Urothelium cell line (cell line): ENCODE results near the gene CABP2.

Experiments
- DNase-seq: peaks from one replicate; pipeline ENCODE4 v3.0.0; 2011; ENCODE audit warnings: low spot score, mixed read lengths
- FAIRE-seq: peaks from 2 replicates; lab custom pipeline; 2011; peaks lifted over from hg19 to GRCh38; lab: Jason Lieb, UNC

Gene CABP2

DNA sequence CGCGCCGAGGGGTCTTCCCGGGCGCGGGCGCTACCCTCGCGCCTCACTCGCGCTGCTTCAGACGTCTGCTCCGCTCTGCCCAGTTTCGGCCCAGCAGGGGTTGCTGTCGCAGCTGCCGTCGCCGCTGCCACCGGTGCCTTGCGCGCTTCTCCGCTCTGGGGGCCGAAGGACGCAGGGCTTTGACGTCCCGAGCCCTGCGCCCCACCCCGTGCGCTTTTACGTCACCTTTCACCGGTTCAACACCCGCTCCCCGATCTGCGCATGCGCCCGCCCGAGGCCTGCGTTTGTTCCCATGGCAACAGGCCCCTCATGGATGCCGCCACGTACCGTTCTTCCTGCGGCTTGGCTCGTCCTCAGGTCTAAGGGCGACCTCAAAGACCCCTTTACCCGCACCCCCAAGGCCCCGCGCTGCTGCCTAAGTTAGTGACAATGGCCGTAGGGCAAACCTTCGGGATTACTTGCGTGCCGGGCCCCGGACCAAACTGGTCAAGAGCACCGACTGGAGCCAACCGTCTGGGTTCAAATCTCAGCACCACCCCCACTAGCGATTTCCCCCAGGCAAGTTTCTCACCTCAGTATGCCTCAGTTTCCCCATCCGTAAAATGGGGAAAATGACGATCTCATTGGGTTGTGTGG, 14.6 kb downstream of the CABP2 start:
- peak; percentile 86 for FAIRE-seq
- peak; percentile 99 for DNase-seq

DNA sequence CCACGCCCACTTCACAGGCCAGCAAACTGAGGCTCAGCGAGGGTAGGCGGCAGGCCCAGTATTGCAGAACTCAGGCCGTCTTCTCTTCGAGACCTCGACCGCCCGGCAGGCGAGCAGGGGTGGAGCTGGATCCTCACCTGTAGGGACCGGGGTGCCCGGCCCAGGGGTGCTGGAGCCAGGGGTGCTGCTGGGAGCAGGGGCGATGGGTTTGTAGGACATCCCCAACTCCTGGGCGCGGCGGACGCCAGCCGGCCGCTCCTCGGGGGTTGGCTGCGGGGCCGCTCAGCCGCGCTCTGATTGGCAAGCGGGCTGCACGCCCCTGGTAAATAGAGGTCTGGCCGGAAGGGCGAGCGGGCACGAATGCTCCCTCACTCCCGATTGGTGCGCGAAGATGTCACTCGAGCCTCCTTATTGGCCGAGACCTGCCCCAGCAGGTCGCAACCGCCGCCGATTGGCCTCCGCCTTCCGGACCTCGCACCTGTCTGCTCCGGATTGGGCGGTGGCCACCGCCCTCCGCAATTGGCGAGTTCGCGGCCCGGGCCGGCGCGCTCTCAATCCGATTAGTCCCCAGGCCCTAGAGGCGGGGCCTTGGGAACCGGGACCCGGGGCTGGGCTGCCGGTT, 15.3 kb downstream of the CABP2 start, which contains the start of gene CDK2AP2:
TSS of gene CDK2AP2 (minus strand) at position 299 of the 622 bp plus-strand sequence. CDS start at position 219, 80 bp downstream.
- DNase-seq (peak; percentile 99), FAIRE-seq (peak; percentile 75)

- FAIRE-seq, result peak; percentile 67
- no peak for DNase-seq
Observed at GRCh38 chr11:67507242-67507863, 15.9 kb downstream of the CABP2 start.

GRCh38 chr11:67506426-67507051, 16.7 kb downstream of the CABP2 start:
- no peak for DNase-seq
- no peak for FAIRE-seq

- DNase-seq (peak; percentile 89), FAIRE-seq (peak; percentile 83)
Observed at GRCh38 chr11:67505605-67506396, 17.4 kb downstream of the CABP2 start.

- FAIRE-seq (no peak), DNase-seq (peak; percentile 82)
Observed at GRCh38 chr11:67504950-67505581, 18.2 kb downstream of the CABP2 start, which contains the start of gene PITPNM1. TSS of gene PITPNM1 (minus strand) at chr11:67505363. CDS start at chr11:67504180, 1,183 bp downstream.

DNA sequence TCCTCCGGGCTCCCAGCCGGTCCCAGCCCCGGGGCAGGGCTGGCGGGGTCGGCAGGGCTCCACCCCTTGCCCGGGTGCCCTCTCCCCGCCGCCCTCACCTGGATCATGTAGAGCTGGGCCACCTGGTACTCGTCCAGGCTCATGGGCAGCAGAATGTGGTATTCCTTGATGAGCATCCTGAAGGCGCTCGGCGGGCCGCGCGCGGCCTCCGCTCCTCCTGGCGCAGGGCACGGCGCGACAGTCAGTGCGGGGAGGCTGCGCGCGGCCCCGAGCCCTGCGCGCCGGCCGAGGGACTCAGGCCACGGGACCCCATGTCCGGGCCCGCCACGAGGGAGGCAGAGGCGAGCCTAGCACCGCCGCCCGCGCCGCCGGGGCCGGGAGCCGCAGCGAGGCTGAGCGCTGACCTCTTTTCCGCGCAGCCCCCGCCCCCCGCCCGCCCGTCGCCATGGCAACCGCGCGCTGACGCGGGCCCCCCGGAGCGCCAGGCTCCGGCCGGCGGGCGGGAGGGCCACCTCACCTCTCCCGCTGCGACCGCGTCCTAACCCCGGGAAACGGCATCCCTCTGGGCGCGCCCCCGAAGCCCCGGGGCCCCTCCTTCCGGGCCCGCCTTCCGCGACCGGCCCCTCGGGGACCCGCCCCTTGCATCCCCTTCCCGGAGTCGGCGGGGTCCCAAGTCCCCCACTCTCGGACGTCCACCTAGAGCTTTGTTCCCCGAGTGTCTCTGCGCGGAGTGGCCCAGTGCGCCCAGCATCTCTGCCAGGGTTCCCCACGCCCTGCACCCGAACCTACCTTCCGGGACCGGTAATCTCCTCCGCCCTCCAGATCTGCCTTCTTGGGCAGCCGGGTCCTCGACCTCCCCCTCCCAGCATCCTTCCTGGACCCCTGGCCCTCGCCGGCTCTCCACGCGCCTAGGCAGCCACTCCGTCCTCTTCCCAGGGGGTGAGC, 19.0 kb downstream of the CABP2 start:
- DNase-seq, result peak; percentile 57
- no peak for FAIRE-seq

DNA sequence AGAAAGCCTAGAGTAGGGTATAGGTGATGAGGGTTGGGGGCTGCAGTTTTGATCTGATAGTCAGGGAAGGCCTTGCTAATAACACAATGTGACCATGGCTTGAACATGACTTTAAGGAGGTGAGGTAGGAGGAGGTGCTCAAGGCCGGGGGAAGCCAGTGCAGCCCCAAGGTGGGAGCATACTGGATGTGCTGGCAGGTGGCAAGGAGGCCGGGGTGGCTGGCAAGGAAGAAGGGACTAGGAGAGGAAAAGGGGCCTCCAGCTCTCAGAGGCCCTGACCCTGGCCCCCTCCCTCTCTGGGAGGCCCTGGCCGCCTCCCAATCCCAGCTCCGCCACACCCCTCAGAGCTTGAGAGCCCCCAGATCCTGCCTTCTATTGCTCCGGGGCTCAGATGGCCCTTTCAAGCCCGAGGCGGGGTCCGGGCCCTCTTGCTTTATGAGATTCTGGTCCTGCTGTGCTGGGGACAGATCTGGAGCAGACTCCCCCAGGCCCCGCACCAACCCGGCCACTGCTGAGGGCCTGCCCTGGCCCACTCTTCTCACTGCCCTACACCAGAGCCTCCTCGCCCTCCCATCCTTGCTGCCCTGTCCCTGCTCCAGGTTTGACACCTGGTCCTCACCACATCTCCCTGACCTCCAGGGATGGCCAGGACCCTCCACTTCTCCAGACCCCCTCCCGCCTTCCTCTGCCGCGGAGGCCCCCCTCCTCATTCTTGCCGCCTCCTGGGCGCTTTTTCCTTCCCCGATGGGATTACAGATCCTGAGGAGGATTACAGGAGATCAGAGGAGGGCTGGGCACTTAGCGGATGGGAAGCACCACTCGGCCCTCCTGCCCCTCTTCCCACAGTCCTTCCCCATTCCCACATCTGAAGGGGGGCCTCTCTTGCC, 19.9 kb downstream of the CABP2 start:
- DNase-seq (no peak), FAIRE-seq (no peak)

GRCh38 chr11:67502328-67502979, 20.8 kb downstream of the CABP2 start:
- FAIRE-seq, result no peak
- no peak for DNase-seq

DNA sequence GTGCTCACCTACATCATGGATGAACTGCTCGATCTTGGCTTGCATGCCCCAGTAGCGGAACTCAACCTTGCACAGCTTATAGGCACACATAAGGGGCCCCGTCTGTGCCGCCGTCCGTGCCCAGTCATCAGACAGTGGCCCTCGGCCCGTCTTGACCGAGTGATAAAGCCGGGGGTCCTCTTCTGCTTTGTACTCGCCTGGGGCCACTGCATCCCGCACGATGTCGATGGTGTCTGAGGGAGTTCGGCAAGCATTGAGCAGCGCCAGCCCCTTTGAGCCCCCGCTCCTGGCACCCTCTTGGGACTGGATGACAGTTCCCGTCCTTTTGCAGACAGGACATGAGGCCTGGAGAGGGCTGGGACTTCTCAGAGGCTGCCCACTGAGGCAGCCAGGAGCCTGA, 21.4 kb downstream of the CABP2 start:
- no peak for DNase-seq

DNA sequence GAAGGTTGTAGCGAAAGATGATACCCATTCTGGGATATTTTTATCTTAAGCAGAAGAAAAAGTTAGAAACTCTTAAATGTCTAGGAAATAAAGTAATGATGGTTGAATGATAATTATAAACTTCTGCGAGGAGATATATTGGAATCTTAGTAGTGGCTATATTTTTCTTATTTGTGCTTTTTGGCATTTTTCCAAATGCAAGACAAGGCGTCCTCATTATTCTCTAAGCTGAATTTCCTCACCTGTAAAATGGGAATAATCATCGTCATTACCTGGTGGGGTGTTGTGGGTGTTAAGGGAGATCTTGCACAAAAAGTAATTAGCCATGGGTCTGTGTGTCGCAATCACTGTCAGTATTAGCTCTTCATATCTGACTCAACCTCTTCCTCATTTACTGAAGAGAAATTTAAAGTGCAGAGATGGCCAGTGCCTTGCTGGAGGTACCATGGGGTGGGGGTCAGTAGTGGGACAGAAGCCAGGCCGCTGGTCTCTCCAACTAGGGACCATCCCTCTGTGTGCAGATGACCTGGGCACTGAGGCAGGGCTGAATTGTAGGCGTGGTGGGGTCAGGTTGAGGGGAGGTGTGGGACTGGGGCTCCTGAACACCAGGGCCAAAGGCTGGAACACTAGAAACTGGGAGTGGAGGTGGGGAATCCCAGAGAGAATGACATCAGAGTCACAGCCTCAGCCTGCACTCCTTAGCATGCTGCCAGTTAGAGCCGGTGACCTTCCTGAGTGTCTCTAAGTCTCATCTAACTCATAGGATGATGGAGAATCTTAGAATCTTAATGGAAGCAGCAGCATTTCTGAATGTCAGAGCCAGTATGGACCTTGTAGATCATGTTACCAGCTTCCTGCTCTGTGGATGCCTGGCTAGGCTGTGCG, 22.2 kb downstream of the CABP2 start:
- no peak for DNase-seq
- FAIRE-seq, result no peak

More for the DNA sequence above, 21.4 kb downstream of the CABP2 start:
- no peak for FAIRE-seq

DNA sequence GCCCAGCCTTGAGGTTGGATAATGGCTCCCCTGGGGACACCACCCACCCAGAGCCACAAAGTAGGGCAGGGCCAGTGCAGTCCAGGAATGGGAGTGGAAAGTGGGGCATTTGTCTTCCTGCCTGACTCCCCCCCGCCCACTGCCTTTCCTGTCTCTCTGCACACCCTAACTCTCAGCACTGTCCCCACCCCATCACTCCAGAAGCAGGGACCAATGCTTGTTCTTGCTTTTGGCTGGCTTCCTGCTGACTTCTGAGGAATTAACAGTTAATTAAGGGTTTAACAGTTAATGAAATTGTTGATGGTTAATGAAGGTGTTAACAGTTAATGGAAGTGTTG, 22.8 kb downstream of the CABP2 start:
- DNase-seq (no peak), FAIRE-seq (no peak)

DNA sequence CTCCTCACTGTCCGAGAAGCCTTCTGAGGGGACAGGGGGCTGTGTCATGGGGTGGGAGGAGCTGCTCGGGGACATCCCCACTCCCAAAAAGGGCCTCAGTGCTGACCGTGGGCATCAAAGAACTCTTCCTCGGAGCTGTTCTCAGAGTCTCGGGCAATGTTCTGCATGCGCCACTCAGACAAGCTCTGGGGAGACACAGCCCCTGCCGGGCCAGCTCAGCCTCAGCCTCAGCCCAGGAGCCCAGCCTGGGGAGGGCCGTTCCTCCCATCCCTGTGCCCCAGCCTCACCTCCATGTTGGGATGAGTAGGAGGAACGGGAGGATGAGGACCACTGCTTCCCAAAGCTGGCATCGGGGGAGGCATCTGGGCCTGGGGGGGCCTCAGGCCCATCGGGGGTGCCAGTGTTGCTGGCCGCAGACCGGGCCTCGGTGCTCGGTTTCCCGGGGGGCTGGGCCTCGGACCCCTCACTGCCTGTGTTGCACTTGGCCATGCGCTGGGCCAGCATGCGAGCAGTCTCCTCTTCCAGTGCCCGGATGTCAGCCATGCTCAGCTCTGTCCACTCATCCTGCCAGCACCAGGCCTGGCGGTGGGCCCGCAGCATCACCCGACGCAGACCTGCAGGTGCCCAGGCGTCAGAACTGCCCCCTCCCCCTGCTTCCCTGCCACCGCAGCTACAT, 23.3 kb downstream of the CABP2 start:
- FAIRE-seq (no peak), DNase-seq (no peak)

DNA sequence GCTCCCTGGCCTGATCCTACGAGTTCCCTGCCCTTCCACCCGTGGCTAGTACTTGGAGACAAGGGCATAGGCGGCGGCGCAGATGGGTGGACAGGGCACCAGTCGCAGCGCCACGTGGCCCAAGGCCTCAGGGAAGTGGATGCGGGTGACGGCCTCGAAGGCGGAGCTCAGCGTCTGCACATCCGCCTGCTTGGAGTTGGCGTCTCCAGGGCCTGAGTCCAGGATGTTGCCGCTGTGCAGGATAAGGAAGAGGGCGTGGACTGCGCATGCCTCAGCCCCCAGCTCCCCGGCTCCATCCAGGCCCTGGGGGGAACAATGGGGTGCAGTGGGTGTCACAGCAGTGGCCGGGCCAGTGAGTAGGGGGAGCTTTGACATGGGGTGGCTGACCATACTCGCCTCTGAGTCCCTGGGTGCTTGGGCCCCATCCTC, 24.7 kb downstream of the CABP2 start:
- FAIRE-seq (no peak), DNase-seq (no peak)

GRCh38 chr11:67497656-67498291, 25.5 kb downstream of the CABP2 start:
- DNase-seq (no peak), FAIRE-seq (no peak)

DNA sequence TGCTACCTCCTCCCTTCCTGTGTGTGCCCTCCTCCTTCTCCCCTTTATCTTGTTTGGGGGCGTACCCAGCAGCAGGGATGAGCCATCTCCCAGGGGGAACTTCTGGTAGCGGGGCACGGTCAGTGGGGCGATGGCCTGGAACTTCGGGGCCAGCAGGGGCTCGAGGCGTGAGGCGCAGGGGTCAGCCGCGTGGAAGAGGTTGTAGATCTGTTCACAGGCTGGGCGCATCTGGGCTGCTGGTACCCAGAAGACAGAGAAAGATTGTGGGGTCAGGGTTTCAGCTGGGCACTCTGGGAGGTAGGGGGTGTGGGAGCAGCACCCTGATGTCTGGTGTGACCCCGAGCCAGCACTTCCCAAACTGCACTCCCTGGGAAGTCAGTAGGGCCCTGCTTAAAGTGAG, 27.1 kb downstream of the CABP2 start:
- FAIRE-seq, result no peak
- no peak for DNase-seq
